Peyer's patch (tissue), 4 donors: ENCODE results near the gene TRIM26. TPM values are rescaled to one million over a fixed set of nuclear protein-coding genes. Genes with fewer than 3 reads are reported as not detected.

Source experiments
- DNase-seq, 3 donors: peaks; one replicate each; pipeline ENCODE4 v3.0.0-alpha.2; 2017 to 2019
- H3K27ac ChIP-seq, 4 donors: fragments of 200-600 bp; sonication (generic); one replicate each; pipeline ENCODE4 v1.5.1; 2016 to 2019
- H3K27me3 ChIP-seq, 2 donors: fragments of 200-600 bp; sonication (generic); one replicate each; pipeline ENCODE4 v1.5.1; 2019
- H3K36me3 ChIP-seq, 3 donors: fragments of 200-600 bp; sonication (generic); one replicate each; pipeline ENCODE4 v1.5.1; 2016 to 2019
- H3K4me1 ChIP-seq, 4 donors: fragments of 200-600 bp; sonication (generic); one replicate each; pipeline ENCODE4 v1.5.1; 2016 to 2019
- H3K4me3 ChIP-seq, 4 donors: fragments of 200-600 bp; sonication (generic); 1 replicate in 3 of 4; 2 replicates in 1 of 4; pipeline ENCODE4 v1.5.1; 2016 to 2019; ENCODE audit warnings: mild to moderate bottlenecking in 1 of 4
- H3K9me3 ChIP-seq, 4 donors: fragments of 200-600 bp; sonication (generic); one replicate each; pipeline ENCODE4 v1.5.1; 2016 to 2019; ENCODE audit warnings: mild to moderate bottlenecking in 1 of 4
- CTCF ChIP-seq, 6 experiments: fragments of 450-650 bp in 4 of 6; fragments of 200-600 bp in 2 of 6; sonication (generic) in 1 of 6; IDR thresholded peaks; one replicate each; pipeline ENCODE4 v1.5.1; 2017 to 2019; ENCODE audit warnings: antibody characterized with exemption in 6 of 6, mild to moderate bottlenecking in 3 of 6, moderate library complexity in 1 of 6
- POLR2A ChIP-seq, 2 donors: fragments of 450-650 bp; IDR thresholded peaks; one replicate each; pipeline ENCODE4 v1.5.1; 2017; ENCODE audit warnings: antibody characterized with exemption in 2 of 2, mild to moderate bottlenecking in 2 of 2, moderate library complexity in 2 of 2
- total RNA-seq, 4 donors: library from RNA; depleted of rRNA; stranded (reverse); fragments of >200 nt; gene quantifications; one replicate each; pipeline ENCODE4 v1.1.0, GENCODE V29; 2016

Gene TRIM26
- total RNA-seq, 4 donors from 2014 or later: 65.9 to 175 (median 90.5) TPM

DNA sequence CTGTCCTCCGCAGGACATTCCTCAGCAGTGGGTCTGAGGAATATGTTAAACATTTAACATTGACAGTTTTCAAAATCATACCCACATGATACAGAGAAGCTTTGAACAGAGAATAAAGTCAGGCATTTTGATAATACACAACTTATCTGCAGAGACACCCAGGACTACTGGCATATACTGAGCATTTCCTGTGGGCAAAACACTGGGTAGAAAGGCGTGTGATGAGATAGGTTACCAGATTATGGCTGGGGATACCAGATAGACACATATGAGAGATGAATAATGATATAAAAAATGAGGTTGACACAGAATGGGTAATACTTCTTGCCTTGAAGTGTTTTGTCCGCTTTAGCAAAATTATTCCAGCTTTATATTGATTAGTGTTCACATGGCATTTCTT, 31.4 kb upstream of the TRIM26 start:
- Histone ChIP-seq H3K4me1 (no peaks in the 10 kb centered on the region), H3K27ac (no peak overlapping the region), H3K9me3 (no peaks in the 10 kb centered on the region), H3K36me3 (no peaks in the 10 kb centered on the region), H3K4me3 (no peak overlapping the region), H3K27me3 (no peaks in the 10 kb centered on the region)
- DNase-seq: no peak
- TF ChIP-seq CTCF (IDR thresholded peaks at IDR 0.05): no peak
- TF ChIP-seq POLR2A (IDR thresholded peaks at IDR 0.05): no peak

- Histone ChIP-seq H3K4me3 (no peak overlapping the region), H3K27me3 (no peaks in the 10 kb centered on the region), H3K9me3 (no peaks in the 10 kb centered on the region), H3K4me1 (no peaks in the 10 kb centered on the region), H3K27ac (no peak overlapping the region), H3K36me3 (no peaks in the 10 kb centered on the region)
- TF ChIP-seq POLR2A (IDR thresholded peaks at IDR 0.05): no peak
- TF ChIP-seq CTCF (IDR thresholded peaks at IDR 0.05): peak in 4 of 6 experiments; percentile 43 to 55 (median 48)
- DNase-seq: peak in 1 of 3 donors; percentile 62
These were observed 25.1 kb upstream of the TRIM26 start for GRCh38 chr6:30238178-30238795.

GRCh38 chr6:30234356-30234755, 21.1 kb upstream of the TRIM26 start:
- Histone ChIP-seq H3K27me3 (no peaks in the 10 kb centered on the region), H3K36me3 (no peaks in the 10 kb centered on the region), H3K9me3 (no peaks in the 10 kb centered on the region), H3K4me1 (no peaks in the 10 kb centered on the region), H3K4me3 (no peak overlapping the region), H3K27ac (no peak overlapping the region)
- no peak for DNase-seq
- TF ChIP-seq CTCF (IDR thresholded peaks at IDR 0.05) (no peak), POLR2A (IDR thresholded peaks at IDR 0.05) (no peak)

DNA sequence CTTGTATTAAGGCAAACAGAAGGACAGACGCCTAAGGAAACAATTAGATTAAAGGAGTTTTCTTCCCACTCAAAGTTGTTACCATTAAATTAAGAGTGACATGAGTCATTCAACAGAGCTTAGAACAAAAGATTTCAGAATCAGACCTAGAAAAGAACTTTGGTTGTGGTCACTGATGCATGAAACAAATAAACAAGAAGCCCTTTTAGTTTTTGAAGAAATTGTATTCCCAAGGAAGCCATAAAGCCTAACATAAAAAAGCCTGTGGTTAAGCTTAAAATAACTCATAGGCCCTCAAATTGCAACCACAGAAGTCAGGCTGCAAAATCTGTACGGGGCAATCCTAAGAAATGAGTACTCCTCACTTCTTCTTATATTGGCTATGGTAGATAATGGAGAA, 17.9 kb upstream of the TRIM26 start:
- no peak overlapping the region for H3K4me3 ChIP-seq
- TF ChIP-seq POLR2A (IDR thresholded peaks at IDR 0.05) (no peak), CTCF (IDR thresholded peaks at IDR 0.05) (no peak)
- H3K36me3 ChIP-seq: no peaks in the 10 kb centered on the region
- no peaks in the 10 kb centered on the region for H3K4me1 ChIP-seq
- no peaks in the 10 kb centered on the region for H3K9me3 ChIP-seq
- H3K27me3 ChIP-seq: no peaks in the 10 kb centered on the region
- no peak overlapping the region for H3K27ac ChIP-seq
- DNase-seq: no peak

DNA sequence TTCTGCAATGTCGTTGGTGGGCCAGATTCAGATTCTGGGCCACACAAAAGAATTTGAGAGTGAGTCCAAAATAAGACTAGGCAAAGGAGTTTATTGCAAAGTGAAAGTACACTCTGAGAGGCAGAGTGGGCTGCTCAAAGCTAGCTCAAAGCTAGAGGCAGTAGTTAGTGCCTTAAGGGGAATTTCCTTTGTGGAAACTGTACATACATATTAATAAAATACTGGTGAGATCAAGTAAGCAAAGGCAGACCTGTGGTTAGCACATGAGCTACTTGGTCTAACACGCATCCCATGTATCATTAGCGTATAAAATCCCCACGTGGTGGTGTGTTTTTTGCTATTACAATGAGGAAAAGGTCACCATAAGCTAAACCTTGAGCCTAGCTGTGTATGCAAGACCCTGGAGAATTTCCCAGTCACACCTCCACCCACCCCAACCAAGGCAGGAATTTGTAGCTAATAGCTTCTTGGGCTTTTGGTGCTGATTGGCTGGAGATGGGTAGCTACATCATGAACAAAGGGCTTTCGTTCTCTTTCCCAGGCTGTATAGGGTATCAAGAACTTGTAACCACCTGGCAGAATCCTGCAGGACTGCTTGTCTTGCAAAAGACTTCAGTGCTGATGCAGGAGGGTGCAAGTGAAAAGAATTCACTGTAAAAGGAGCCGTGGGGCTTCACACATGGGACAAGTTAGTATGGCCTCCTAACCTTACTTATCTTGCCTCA, 14.7 kb upstream of the TRIM26 start:
- Histone ChIP-seq H3K4me1 (no peaks in the 10 kb centered on the region), H3K27ac (no peak overlapping the region), H3K27me3 (no peaks in the 10 kb centered on the region), H3K9me3 (peaks cover 0 to 6% (median 0%) of the 10 kb centered on the region in 4 donors), H3K36me3 (no peaks in the 10 kb centered on the region), H3K4me3 (no peak overlapping the region)
- DNase-seq: no peak
- TF ChIP-seq POLR2A (IDR thresholded peaks at IDR 0.05) (no peak), CTCF (IDR thresholded peaks at IDR 0.05) (no peak)
